ENCODE measurements around the gene ANXA8.

ANXA8 gene

GRCh38 chr10:47445720-47446119 lies 38.2 kb downstream of the ANXA8 start:
- DNase-seq: no peak

GRCh38 chr10:47444047-47444446 lies 39.9 kb downstream of the ANXA8 start:
- DNase-seq: no peak

DNA sequence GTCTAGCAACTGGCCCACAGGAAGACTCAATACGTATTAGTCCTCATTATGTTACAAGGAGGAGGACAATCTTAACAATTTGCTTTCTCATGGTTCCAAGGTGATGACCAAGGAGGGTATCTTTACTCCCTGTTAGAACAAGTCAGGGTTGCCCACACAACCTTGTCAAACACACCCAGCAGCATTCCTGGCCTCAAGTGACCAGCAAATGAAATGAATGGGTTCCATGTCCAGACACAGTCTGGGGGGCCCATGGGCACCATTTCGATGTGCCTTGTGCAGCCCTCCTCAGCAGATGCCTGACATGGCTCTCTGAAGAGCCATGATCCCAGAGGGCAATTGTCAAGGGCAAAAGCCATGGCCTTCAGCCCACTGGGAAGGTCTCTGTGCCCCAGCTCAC lies 40.8 kb downstream of the ANXA8 start:
- DNase-seq: no peak

- DNase-seq: no peak
Measured at GRCh38 chr10:47442351-47442750, 41.6 kb downstream of the ANXA8 start.

GRCh38 chr10:47441938-47442337 lies 42.0 kb downstream of the ANXA8 start:
- no peak for DNase-seq

- no peak for DNase-seq
Measured at GRCh38 chr10:47440207-47440606, 43.7 kb downstream of the ANXA8 start.

GRCh38 chr10:47438857-47439474 lies 44.9 kb downstream of the ANXA8 start:
- peak; percentile 11 for DNase-seq

- DNase-seq: no peak
Measured at GRCh38 chr10:47435081-47435480, 48.8 kb downstream of the ANXA8 start.

DNA sequence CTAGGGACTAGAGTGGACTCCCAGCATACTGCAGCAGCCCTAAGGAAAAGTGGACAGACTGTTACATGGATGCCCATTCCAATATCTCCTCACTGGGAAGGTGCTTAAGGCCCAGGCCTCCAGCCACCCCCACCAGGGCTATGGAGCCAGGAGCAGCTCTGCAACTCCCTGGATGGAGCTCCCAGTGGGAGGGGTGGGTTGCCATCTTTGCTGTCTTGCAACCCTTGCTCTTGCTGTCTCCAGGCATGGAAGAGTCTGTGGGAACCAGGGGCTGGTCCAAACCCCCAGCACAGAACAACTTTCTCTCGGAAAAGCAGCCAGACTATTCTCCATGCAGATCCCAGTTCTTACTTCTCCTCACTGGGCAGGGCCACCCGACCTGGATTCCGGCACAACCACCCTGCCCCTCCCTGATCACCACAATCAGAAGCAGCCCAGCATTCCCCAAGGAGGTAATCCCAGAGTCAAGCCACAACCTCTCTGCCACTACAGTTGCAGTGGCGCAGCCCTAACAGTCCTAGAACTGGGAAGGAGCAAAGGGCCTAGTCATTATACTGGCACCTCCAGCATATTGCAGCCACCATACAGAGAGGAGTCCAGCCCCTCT lies 58.0 kb downstream of the ANXA8 start:
- DNase-seq: no peak

DNA sequence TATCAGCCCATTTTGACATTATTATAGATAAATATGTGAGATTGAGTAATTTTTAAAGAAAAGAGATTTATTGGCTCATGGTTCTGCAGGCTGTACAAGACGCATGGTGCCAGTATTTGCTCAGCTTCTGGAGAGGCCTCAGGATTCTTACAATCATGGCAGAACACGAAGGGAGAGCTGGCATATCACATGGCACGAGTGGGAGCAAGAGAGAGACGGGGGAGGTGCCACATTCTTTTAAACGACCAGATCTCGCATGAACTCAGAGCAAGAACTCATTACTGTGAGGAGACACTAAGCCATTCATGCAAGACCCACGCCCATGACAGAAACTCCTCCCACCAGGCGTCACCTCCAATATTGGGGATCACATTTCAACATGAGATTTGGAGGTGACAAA lies 59.7 kb downstream of the ANXA8 start:
- no peak for DNase-seq

DNA sequence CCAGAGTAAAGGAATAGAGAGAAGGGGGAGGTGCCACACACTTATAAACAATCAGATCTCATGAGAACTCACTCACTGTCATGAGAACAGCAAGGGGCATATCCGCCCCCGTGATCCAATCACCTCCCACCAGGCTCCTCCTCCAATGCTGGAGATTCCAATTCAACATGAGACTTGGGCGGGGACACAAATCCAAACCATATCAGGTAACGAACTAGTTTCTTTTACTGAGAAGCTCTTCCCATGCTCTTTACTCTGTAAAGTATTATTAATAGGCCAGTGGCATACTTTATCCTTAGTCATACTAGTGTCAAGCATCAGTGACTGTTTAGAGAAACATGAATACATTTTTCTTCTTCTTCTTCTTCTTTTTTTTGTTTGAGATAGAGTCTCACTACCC lies 60.4 kb downstream of the ANXA8 start:
- no peak for DNase-seq

GRCh38 chr10:47421057-47421952 lies 62.6 kb downstream of the ANXA8 start:
- DNase-seq: no peak

DNA sequence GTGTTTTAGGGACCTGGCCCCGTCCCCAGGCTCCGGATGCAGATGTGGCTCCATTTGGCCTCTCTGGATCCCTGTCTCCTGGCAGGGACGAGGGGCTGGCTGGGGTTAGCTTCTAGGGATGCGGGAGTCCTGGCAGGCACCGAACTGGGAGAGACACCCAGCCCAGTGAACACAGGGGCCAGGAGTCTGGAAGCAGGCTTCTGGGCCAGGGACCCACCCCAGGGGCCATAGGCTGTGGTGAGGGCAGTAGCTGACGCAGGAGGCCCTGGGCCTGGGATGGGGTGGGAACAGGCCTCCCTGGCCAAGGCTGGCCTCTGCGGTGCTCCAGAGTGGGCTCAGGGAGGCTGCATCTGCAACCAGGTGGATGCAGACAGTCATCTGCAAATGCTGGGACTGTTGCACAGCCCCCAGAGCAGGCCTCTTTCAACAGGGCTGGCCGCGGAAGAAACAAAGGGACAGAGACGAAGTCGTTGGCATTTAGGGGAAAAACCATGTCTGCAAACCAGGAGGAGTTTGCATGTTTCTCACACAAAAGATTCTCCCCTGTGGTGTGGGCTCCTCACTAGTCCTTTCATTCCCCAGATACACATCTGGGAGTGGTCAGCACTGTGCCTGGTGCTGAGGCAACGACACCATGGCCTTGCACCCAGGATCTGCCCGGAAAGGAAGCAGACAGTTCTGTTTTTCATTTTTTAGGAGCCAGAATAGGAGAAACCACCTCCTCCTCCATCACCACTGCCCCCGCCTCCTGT lies 63.4 kb downstream of the ANXA8 start:
- DNase-seq: no peak

GRCh38 chr10:47419421-47419820 lies 64.5 kb downstream of the ANXA8 start:
- no peak for DNase-seq

- no peak for DNase-seq
Measured at GRCh38 chr10:47418966-47419365, 64.9 kb downstream of the ANXA8 start.

GRCh38 chr10:47418321-47418720 lies 65.6 kb downstream of the ANXA8 start:
- DNase-seq: no peak

All from NCI-H510A treated with DMSO at 0.1 percent for 48 hours (cell line).